Memory B cell (primary cell): ENCODE measurements around the gene OR1K1.
"Not testable (repeated sequence)": the region's sequence is repeated elsewhere in the genome, so short reads cannot be mapped to it uniquely, and the experiment has no call there.

Experiments used
- ATAC-seq: fragments of 150-1000 bp; cut with Tn5 transposase; 2 replicates; pipeline ENCODE4 v1.10.0; 2021; ENCODE audit warnings: low read depth, mild to moderate bottlenecking, moderate library complexity
- DNase-seq, 2 donors: peaks; one replicate each; pipeline ENCODE4 v3.0.0; 2022; ENCODE audit warnings: low spot score in 2 of 2
- H3K27ac Mint-ChIP-seq: one replicate; pipeline ENCODE4 v1.8.0; 2022; ENCODE audit warnings: mild to moderate bottlenecking, moderate library complexity, mixed read lengths
- H3K27me3 Mint-ChIP-seq: one replicate; pipeline ENCODE4 v1.8.0; 2022; ENCODE audit warnings: mixed read lengths
- H3K36me3 Mint-ChIP-seq: one replicate; pipeline ENCODE4 v1.8.0; 2022; ENCODE audit warnings: mild to moderate bottlenecking, mixed read lengths
- H3K4me1 Mint-ChIP-seq: one replicate; pipeline ENCODE4 v1.8.0; 2022; ENCODE audit warnings: mixed read lengths
- H3K4me3 Mint-ChIP-seq: one replicate; pipeline ENCODE4 v1.8.0; 2022; ENCODE audit warnings: mild to moderate bottlenecking, moderate library complexity, mixed read lengths
- H3K9me3 Mint-ChIP-seq: one replicate; pipeline ENCODE4 v1.8.0; 2022; ENCODE audit warnings: mixed read lengths

OR1K1 gene

DNA sequence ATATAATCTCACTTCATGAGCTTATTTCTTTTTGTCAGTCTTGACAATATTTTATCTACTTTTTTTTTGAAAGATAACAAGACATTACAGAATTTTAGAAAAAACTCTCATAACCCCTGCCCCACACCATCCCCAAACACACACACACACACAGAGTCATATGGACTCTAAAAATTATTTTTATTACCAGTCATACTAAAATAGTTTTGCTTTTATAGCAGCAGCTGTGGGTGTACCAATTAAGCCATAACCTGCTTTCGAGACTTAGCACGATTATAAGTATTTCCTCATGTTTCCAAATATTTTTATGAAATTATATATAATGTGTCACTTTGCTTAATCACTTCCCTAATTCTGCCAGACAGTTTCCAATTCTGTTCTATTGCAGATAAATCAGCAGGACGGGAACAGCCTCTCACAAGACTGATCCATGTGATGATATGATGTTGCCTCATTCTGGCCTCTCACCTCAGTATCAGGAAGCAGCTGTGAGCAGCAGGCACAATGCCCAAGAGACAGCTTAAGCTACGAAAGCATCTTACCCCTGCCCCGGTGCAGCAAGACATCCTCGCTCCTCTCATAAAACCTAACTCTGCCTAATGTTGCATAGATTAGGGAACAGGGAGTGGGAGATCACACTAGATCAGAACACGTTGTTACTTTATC lies 21.5 kb downstream of the OR1K1 start:
- Mint-ChIP-seq H3K9me3 (no peaks in the 10 kb centered on the region), H3K36me3 (peaks cover 11% of the 10 kb centered on the region), H3K27ac (peak overlapping the region; percentile 76), H3K4me1 (peaks cover 8% of the 10 kb centered on the region), H3K4me3 (no peak overlapping the region), H3K27me3 (no peaks in the 10 kb centered on the region)
- DNase-seq = no peak
- ATAC-seq = peak; percentile 58

- DNase-seq (no peak), ATAC-seq (no peak)
- Mint-ChIP-seq H3K36me3 (peaks cover 11% of the 10 kb centered on the region), H3K4me1 (peaks cover 12% of the 10 kb centered on the region), H3K27ac (peak overlapping the region; percentile 76), H3K27me3 (no peaks in the 10 kb centered on the region), H3K9me3 (no peaks in the 10 kb centered on the region), H3K4me3 (no peak overlapping the region)
These were observed 22.1 kb downstream of the OR1K1 start for GRCh38 chr9:122822056-122822455.

DNA sequence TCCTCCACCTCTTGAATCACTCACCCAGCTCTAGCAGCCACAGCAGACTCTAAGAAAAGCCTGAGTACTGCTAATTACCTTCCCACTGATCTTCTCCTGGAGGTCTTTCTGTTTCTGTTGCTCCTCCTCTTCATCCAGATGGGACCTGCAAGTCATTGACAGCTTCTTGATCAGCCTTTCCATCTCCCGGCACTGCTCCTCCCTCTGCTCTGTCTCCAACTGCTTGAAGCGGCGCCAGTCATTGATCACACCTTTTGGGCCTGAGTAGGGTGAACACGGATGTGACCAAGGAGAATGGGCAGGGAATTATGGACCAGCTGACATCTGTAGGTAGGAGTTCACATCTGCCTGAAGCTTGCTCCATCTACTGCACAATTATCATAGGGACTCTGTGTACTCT lies 23.0 kb downstream of the OR1K1 start:
- peaks cover 11% of the 10 kb centered on the region for H3K36me3 Mint-ChIP-seq
- no peaks in the 10 kb centered on the region for H3K27me3 Mint-ChIP-seq
- ATAC-seq (no peak), DNase-seq (no peak)
- H3K4me1 Mint-ChIP-seq = peaks cover 17% of the 10 kb centered on the region
- no peak overlapping the region for H3K4me3 Mint-ChIP-seq
- no peaks in the 10 kb centered on the region for H3K9me3 Mint-ChIP-seq
- H3K27ac Mint-ChIP-seq = peak overlapping the region; percentile 55

DNA sequence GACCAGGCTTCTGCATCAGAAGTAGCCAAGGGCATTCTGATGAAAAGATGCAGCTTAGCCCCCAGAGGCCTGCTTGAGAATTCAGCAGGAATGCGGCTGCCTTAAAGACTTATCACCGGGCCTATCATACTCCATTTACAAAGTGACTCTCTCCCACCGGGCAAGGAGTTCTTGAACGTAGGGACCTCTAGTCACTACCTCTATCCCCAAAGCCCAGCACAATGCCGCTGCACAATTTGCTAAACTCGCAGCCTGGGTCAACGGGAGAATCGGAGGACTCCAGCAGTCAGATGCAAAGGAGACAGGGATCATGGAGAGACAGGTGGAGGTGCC lies 27.8 kb downstream of the OR1K1 start:
- H3K4me1 Mint-ChIP-seq = peaks cover 11% of the 10 kb centered on the region
- H3K9me3 Mint-ChIP-seq = no peaks in the 10 kb centered on the region

DNA sequence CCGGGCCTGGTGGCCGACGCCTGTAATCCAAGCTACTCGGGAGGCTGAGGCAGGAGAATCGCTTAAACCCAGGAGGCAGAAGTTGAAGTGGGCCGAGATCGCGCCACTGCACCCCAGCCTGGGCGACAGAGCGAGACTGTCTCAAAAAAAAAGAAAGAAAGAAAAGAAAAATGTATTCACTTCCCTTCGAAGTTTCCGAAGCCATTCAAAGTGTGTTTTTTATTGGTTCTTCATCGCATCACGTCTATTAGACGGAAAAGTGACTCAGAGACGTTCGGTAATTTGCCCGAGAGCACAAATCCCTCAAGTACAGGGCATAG lies 29.0 kb downstream of the OR1K1 start:
- not testable (repeated sequence) for H3K27me3 Mint-ChIP-seq, DNase-seq, H3K9me3 Mint-ChIP-seq, H3K36me3 Mint-ChIP-seq, ATAC-seq
- peak overlapping the region; percentile 93 for H3K27ac Mint-ChIP-seq
- H3K4me3 Mint-ChIP-seq = peak overlapping the region; percentile 99
- peaks cover 11% of the 10 kb centered on the region for H3K4me1 Mint-ChIP-seq

More for the DNA sequence above, 27.8 kb downstream of the OR1K1 start:
- Mint-ChIP-seq H3K36me3 (peaks cover 4% of the 10 kb centered on the region), H3K27ac (peak overlapping the region; percentile 93), H3K4me3 (peak overlapping the region; percentile 99), H3K27me3 (no peaks in the 10 kb centered on the region)
- no peak for ATAC-seq
- no peak for DNase-seq

- Mint-ChIP-seq H3K4me1 (peaks cover 10% of the 10 kb centered on the region), H3K27me3 (no peaks in the 10 kb centered on the region), H3K36me3 (no peaks in the 10 kb centered on the region), H3K4me3 (no peak overlapping the region), H3K27ac (no peak overlapping the region), H3K9me3 (no peaks in the 10 kb centered on the region)
- DNase-seq = no peak
- no peak for ATAC-seq
These were observed 32.3 kb downstream of the OR1K1 start for GRCh38 chr9:122832194-122832593.

DNA sequence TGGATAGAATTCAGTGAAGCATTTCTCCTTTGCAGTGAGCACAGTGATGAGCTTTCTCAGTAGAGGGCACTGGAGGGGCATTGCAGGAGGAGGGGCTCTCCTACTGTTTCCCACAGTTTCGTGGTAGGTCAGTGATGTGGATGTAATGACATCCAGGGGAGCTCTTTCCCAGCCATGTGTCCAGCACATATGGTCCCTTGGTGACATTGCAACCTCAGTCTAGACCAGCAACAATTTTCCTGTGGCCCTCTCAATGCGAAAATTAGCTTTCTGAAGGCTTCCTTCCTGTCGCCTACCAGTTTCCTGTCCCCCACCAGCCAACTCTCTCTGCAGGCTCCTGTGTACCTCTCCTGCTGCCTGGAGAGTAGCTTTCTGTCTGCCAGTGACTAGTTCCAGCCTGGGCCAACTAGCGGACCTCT lies 35.4 kb downstream of the OR1K1 start:
- no peak overlapping the region for H3K27ac Mint-ChIP-seq
- ATAC-seq = no peak
- DNase-seq = no peak
- no peaks in the 10 kb centered on the region for H3K36me3 Mint-ChIP-seq
- peaks cover 6% of the 10 kb centered on the region for H3K4me1 Mint-ChIP-seq
- H3K9me3 Mint-ChIP-seq = no peaks in the 10 kb centered on the region
- peak overlapping the region; percentile 47 for H3K4me3 Mint-ChIP-seq
- H3K27me3 Mint-ChIP-seq = no peaks in the 10 kb centered on the region

DNA sequence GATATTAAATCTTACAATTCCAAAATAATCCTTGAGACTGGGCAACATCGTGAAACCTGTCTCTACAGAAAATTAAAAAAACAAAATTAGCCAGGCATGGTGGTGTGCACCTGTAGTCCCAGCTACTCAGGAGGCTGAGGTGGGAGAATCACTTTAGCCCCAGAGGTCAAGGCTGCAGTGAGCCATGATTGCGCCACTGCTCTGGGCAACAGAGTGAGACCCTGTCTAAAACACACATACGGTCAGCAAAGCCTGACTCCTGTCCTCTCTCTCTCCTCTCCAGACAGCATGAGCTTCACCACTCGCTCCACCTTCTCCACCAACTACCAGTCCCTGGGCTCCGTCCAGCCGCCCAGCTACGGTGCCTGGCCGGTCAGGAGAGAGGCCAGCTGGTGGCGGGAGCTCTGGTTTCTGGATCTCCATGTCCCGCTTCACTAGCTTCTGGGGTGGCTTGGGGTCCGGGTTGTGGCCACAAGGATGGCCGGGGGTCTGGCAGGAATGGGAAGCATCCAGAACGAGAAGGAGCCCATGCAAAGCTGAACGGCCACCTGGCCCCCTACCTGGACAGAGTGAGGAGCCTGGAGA lies 37.4 kb downstream of the OR1K1 start:
- H3K27me3 Mint-ChIP-seq = no peaks in the 10 kb centered on the region
- no peaks in the 10 kb centered on the region for H3K9me3 Mint-ChIP-seq
- ATAC-seq = no peak
- H3K36me3 Mint-ChIP-seq = no peaks in the 10 kb centered on the region
- DNase-seq = no peak
- H3K4me1 Mint-ChIP-seq = peaks cover 6% of the 10 kb centered on the region
- H3K4me3 Mint-ChIP-seq = no peak overlapping the region
- no peak overlapping the region for H3K27ac Mint-ChIP-seq

DNA sequence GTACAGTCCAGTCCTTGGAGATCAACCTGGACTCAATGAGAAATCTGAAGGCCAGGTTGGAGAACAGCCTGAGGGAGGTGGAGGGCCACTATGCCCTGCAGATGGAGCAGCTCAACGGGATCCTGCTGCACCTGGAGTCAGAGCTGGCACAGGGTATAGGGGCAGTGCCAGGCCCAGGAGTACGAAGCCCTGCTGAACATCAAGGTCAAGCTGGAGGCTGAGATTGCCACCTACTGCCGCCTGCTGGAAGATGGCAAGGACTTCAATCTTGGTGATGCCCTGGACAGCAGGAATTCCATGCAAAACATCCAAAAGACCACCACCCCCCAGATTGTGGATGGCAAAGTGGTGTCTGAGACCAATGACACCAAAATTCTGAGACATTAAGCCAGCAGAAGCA lies 38.5 kb downstream of the OR1K1 start:
- H3K27me3 Mint-ChIP-seq, H3K27ac Mint-ChIP-seq, H3K9me3 Mint-ChIP-seq, H3K4me3 Mint-ChIP-seq, ATAC-seq, H3K36me3 Mint-ChIP-seq, H3K4me1 Mint-ChIP-seq, DNase-seq: not testable (repeated sequence)

DNA sequence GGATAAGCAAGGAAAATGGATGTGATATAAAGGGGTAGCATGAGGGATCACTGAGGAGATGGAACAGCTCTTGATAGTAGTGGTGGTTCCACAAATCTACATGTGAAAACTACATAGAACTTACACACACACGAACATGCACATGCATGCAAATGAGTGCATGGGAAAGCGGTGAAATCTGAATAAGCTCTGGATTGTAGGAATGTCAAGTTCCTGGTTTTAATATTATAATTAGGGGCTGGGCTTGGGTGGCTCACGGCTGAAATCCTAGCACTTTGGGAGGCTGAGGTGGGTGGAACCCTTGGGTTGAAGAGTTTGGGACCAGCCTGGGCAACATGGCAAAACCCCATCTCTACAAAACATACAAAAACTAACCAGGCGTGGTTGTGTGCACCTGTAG lies 41.6 kb downstream of the OR1K1 start:
- H3K4me3 Mint-ChIP-seq = no peak overlapping the region
- no peaks in the 10 kb centered on the region for H3K27me3 Mint-ChIP-seq
- DNase-seq = no peak
- peaks cover 2% of the 10 kb centered on the region for H3K4me1 Mint-ChIP-seq
- H3K9me3 Mint-ChIP-seq = no peaks in the 10 kb centered on the region
- no peak overlapping the region for H3K27ac Mint-ChIP-seq
- no peak for ATAC-seq
- peaks cover 2% of the 10 kb centered on the region for H3K36me3 Mint-ChIP-seq

GRCh38 chr9:122844137-122844536 lies 44.2 kb downstream of the OR1K1 start:
- Mint-ChIP-seq H3K4me3 (no peak overlapping the region), H3K36me3 (peaks cover 9% of the 10 kb centered on the region), H3K4me1 (peaks cover 2% of the 10 kb centered on the region), H3K27ac (no peak overlapping the region), H3K9me3 (no peaks in the 10 kb centered on the region), H3K27me3 (no peaks in the 10 kb centered on the region)
- ATAC-seq = no peak
- DNase-seq = no peak

DNA sequence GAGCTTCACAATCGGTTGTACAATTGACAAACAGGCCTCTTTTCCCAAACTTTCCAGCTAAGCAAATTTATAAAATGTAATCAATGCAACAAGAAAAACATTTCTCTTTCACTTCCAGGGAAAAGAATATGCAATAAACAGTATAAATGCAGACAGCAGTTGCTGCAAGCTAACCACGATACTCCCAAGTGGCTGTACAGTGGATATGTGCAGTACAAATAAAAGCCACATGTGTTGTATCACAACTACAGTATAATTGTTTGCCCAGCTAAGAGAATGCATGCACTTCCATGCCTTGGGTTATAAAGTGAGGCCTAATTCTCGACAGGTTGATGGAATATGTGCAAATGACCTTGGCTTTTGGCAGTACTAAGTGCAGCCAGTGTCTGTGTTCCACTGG lies 45.2 kb downstream of the OR1K1 start:
- ATAC-seq (no peak), DNase-seq (no peak)
- Mint-ChIP-seq H3K4me1 (peaks cover 2% of the 10 kb centered on the region), H3K27me3 (no peaks in the 10 kb centered on the region), H3K27ac (no peak overlapping the region), H3K4me3 (no peak overlapping the region), H3K36me3 (peaks cover 13% of the 10 kb centered on the region), H3K9me3 (no peaks in the 10 kb centered on the region)

DNA sequence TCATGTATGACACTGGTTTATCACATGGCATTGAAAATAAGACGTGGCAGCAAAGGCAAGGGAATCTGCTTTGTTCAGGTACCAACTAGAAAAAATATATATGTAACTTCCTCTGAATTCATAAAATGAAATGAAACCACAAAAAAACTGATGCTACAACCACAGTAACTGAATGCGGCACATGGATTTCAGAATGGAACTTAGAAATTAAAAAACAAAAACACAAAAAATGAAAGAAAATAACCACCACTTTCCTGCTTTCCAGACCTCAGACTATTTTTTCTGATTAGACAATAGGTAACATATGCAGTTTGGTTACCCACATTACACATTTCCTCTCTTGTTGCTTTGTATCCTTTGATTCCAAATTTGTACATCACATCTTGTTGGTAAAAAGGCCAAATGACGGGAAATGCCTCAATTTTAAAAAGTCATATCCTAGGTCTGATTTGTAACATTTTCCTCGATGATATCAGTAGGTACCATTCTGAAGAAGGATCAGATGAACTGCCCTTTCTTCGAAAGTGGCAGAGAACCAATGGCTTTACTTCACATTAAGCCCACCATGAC lies 46.5 kb downstream of the OR1K1 start:
- Mint-ChIP-seq H3K4me3 (no peak overlapping the region), H3K27ac (peak overlapping the region; percentile 58), H3K36me3 (peaks cover 20% of the 10 kb centered on the region), H3K4me1 (peaks cover 2% of the 10 kb centered on the region), H3K9me3 (no peaks in the 10 kb centered on the region), H3K27me3 (no peaks in the 10 kb centered on the region)
- no peak for DNase-seq
- no peak for ATAC-seq

DNA sequence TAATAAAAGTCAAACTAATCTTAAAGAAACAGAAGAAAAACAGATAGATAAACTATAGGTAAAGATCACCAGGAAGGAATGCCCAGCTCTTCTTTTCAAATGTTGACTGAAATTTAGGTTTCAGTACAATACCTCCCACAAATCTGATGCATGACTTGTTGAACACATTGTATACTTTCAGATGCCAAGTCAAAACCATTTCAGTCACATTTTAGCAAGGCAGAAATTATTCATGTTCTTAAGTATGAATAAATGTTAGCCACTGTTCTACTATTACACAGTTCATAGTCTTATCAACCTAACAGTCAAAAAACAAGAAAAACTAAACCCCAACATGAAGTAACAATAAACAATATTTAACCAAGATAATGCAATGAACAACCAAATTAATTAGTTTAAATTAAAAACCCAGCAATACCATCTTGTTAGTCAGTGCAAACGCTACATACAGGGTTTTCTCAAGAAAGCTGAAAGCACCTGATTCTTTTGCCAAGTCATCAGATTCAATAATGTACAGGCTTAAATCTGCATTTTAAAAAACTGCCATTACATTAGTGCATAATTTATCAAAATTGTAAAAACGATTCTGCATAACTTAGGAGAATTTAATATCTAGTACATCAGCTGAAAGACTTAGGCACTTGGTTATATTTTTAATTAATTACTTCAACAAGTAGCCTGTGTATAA lies 48.5 kb downstream of the OR1K1 start:
- no peak for ATAC-seq
- Mint-ChIP-seq H3K4me1 (peaks cover 2% of the 10 kb centered on the region), H3K9me3 (no peaks in the 10 kb centered on the region), H3K36me3 (peaks cover 20% of the 10 kb centered on the region), H3K27ac (peak overlapping the region; percentile 18), H3K4me3 (no peak overlapping the region), H3K27me3 (no peaks in the 10 kb centered on the region)
- no peak for DNase-seq
